Left lobe of liver (tissue), 2 donors: ENCODE results near the gene SARNP. TPM values are rescaled to one million over a fixed set of nuclear protein-coding genes. Genes with fewer than 3 reads are reported as not detected.

ENCODE experiments used
- ATAC-seq: fragments of 200-7000 bp; cut with Tn5 transposase; one replicate; pipeline ENCODE4 v1.9.1; 2020; ENCODE audit warnings: mild to moderate bottlenecking, moderate library complexity
- DNase-seq: peaks from one replicate; pipeline ENCODE4 v3.0.0-alpha.2; 2020; ENCODE audit warnings: low spot score
- total RNA-seq: library from RNA; stranded (reverse); gene quantifications from one replicate; pipeline ENCODE4 v1.2.1, GENCODE V29; 2021
- donor health status: DM: no; HTN: no; CAD: no; lungs with moderate emphysema.
- donor health status: DM: no; HTN: yes; CAD: no.

The SARNP gene
- total RNA-seq, 1 donor from 2014 or later = 11.9 TPM

DNA sequence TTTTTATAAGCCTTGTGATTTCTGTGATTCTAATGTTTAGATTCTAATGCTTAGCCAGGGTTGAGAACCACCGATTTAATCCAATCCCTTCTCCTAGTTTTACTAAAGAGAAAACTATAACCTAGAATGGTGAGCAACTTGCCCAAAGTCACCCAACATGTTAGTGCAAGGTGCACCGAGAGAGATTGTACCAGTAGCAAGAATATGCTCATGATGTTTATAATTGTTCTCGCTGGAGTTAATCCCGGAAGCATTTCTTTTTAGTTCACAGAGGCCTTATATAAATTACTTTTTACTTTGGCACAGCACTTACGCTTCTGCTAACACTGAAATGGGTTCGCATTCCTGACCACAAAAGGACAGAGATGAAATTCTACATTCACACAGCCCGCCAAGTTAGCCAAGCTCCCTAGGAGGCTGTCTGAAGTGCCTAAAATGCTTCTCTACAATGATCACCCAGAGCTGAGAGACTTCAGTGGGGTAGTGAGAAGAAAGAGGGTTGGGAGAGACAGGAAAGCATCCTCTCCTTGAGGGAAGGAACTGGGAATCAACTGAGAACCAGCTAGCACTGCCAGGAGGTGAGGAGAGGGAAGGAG lies 102.3 kb downstream of the SARNP start:
- ATAC-seq (no peak), DNase-seq (no peak)

DNA sequence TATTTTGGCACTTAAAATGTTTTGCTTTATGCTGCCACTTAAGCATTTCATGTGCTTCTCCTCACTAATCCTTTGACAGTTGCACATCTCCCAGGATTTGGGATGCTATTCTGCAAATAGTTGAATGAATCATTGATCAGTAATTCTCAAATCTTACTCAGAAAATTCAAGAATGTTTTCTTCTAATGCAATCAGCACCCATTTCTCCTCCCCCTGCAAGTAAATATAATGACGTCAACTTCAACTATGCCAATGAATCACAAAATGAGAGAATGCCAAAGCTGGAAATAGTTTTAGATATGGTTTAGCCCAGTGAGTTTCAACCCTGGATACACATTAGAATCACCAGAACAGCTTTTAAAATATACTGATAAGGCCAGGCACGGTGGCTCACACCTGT lies 103.8 kb downstream of the SARNP start:
- no peak for DNase-seq
- ATAC-seq = no peak

DNA sequence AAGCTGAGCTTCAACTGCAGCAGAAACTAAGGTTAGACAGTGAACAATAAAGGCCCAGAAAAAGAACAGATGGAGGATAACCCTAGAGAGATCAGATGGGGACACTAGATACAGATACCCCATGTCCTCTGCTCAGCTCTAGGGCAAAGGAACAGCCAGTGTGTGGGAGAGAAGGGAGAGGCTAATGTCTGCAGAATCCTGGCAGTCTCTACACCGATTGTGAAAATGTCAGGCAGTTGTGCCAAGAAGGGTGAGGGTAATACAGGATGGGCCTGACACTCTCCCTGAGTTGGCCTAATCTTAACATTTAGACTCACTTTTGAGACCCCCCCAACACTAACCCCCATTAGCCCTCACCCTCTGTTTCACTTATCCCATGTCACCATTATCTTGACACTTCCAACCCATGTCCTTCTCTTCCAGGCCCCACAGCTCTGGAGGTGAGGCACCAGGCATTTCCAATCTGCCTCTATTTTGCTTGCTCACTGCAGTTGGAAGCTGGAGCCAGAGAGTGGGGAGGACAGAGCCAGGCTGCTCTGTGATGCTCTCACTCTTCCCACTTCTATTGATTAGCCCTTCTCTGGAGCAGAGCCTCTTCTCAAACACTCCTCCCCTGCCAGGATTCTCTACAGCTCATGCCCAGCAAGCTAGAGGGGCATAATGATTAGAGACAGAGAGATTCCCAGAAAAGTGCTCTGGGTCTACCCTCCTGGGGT lies 104.7 kb downstream of the SARNP start:
- peak; percentile 71 for DNase-seq
- peak; percentile 68 for ATAC-seq

DNA sequence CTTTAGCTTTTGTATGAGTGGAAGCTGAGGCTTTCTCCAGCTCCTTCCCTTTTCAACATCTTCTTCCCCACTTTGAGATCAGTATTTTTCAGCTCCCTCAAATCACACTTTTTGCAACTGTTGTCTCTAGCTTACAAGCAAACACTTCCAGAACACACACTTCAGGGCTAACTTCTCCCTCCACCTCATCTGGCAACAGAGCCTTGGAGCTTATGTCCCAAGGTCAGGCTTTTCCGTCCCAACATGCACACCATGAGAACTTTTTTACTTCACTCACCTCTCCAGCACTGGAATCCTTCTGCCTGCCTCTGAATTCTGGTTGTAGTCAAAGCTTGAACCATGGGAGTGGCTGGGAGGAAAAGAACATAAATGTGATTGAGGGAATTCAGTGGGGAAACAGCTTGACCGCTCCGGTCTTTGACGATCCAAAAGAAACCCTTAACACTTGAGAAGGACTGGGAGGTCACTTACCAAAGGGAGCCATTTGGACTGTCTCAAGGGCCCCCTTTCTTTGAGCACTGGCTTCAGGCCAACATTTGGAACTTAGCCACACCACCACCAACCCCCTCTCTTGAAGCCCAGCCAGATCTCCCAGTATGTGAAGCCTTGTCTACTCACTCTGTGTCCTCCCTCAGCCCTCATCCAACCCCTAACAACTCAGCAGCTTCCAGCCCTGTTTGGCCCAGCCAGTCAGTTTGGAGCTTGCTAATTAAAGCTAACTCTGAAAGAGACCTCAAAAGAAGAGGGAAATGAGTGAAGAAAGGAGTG lies 105.6 kb downstream of the SARNP start:
- ATAC-seq (no peak), DNase-seq (no peak)

DNA sequence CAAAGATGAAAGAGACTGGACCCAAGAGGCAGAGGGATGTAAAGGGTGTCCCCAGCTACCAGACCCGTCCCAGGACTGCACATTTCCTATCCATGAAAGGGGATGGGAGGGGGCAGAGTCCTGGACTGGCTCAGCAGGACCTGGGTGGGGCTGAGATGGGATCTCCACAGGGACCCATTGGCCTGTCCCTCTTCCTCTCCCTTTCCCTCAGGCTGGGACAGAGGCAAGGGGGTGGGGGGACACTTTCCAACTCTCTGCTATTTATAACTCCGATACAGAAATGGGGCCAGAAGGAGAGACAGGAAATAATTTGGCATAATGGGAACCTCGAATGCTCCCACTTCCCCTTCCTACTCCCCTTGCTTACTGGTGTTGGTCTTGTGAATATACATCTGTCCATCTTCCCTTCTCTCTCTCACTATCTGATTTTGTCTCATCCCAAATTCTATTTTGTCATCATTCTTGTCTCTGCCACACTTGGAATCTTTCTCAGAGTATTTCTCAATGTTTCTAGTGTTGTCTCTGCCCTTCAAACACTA lies 108.8 kb downstream of the SARNP start:
- ATAC-seq (no peak), DNase-seq (no peak)

DNA sequence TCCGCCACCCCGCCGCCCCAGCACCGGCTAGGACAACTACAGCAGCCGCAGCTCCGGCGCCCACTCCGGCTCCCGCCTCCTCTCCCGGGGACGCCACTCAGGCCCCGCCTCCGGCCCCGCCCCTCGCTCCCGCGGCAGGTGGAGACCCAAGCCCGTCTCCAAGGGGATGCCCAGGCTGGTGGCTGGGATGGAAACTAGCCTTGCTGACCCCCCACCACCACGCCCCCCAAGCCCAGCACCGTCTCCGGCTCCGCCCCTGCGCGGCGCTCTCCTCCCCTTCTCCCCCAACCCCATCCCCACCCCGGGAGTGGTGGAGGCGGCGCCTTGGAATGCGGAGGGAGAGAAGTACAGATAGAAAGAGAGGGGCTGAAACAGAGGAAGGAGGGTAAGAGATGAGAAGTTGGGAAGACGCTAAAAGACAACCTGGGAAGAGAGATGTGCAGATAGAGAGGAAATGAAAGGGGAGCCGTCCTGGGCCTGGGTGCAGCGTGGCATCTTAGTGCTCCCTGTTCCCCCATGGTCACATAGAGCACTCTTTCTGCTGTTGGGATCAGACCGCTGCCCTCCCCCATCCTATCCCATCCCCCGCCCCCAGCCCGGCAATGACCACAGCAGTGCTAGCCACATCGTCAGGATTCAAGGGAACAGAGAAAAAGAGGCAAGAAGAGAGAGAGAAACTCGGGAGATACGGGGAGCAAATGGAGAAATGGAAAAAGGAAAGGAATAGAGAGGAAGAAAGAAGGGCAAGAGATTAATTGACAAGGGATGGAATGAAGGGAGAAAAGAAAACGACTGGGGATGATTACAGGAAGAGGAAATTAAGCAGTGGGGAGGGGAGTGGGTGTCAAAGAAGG lies 109.5 kb downstream of the SARNP start, which contains the start of gene ITGA7:
Gene ITGA7, minus strand, starts transcription at position 64 of the 854 bp plus-strand sequence. CDS start 222 bp downstream, outside the sequence.
- DNase-seq (peak; percentile 60), ATAC-seq (peak; percentile 78)

Other genes with a start within 250 kb of the SARNP start
- not detected for gene OR2AP1, start 245.3 kb downstream of the SARNP start, total RNA-seq
- gene OR10P1, start 180.8 kb downstream of the SARNP start, total RNA-seq = not detected
- gene ITGA7, start 109.8 kb downstream of the SARNP start, total RNA-seq = 16.9 TPM
- 97.2 TPM for gene BLOC1S1, start 101.7 kb downstream of the SARNP start, total RNA-seq
- 60.0 TPM for gene RDH5, start 97.3 kb downstream of the SARNP start, total RNA-seq
- 203 TPM for gene CD63, start 88.7 kb downstream of the SARNP start, total RNA-seq
- 1.1 TPM for gene GDF11, start 74.6 kb downstream of the SARNP start, total RNA-seq
- 28.4 TPM for gene ORMDL2, start 317 bp upstream of the SARNP start, total RNA-seq
- gene DNAJC14, start 11.9 kb upstream of the SARNP start, total RNA-seq = 14.2 TPM
- 2.2 TPM for gene MMP19, start 25.2 kb upstream of the SARNP start, total RNA-seq
- gene PYM1, start 110.2 kb upstream of the SARNP start, total RNA-seq = 16.5 TPM
- gene DGKA, start 113.4 kb upstream of the SARNP start, total RNA-seq = 4.9 TPM
- gene PMEL, start 148.3 kb upstream of the SARNP start, total RNA-seq = 5.4 TPM
- 11.0 TPM for gene CDK2, start 149.1 kb upstream of the SARNP start, total RNA-seq
- gene RAB5B, start 156.4 kb upstream of the SARNP start, total RNA-seq = 46.5 TPM
- 56.1 TPM for gene SUOX, start 179.6 kb upstream of the SARNP start, total RNA-seq
- 2.3 TPM for gene IKZF4, start 203.3 kb upstream of the SARNP start, total RNA-seq
- 31.2 TPM for gene RPS26, start 224.2 kb upstream of the SARNP start, total RNA-seq